K562 (cell line): ENCODE measurements around the gene CBY2. TPM values are rescaled to one million over a fixed set of nuclear protein-coding genes. Genes with fewer than 3 reads are reported as not detected.

Experiments
- ATAC-seq: fragments of 200-7000 bp; cut with Tn5 transposase; 3 replicates; pipeline ENCODE4 v1.9.1; 2020; ENCODE audit warnings: moderate library complexity
- BruUV-seq: library from RNA; stranded (reverse); fragments of 400-500 nt; replicated peaks from 2 replicates; lab custom pipeline; 2021; lab: Mats Ljungman, UMichigan
- CTCF ChIA-PET: fragments of 300-600 bp; formaldehyde crosslinking; extraction: SDS; loops from one replicate; lab custom pipeline; 2021; ENCODE audit warnings: low intra/inter-chr PET ratio; lab: Yijun Ruan, JAX
- POLR2A ChIA-PET: fragments of 300-600, 350-650 bp; sonication (Branson Sonifier 250); formaldehyde crosslinking; extraction: SDS; loops from one replicate; lab custom pipeline; 2021; ENCODE audit warnings: antibody characterized with exemption, inconsistent platforms; lab: Yijun Ruan, JAX
- DNase-seq, 4 experiments: peaks; one replicate each; pipeline versions ENCODE4 v3.0.0 to v3.0.0-alpha.2; 2011 to 2018; ENCODE audit warnings: low spot score in 3 of 4, mixed read lengths in 3 of 4; ENCODE audit errors: extremely low read depth in 1 of 4
- FAIRE-seq: peaks from 2 replicates; lab custom pipeline; 2011; peaks lifted over from hg19 to GRCh38; lab: Jason Lieb, UNC
- H2AFZ ChIP-seq: 2 replicates; pipeline ENCODE4 v1.6.0; 2011; ENCODE audit warnings: low read depth, low read length, control low read depth, inconsistent platforms
- H3K27ac ChIP-seq: fragments of 200-600 bp; 3 replicates; pipeline ENCODE4 v1.8.0; 2011; ENCODE audit warnings: low read depth, mild to moderate bottlenecking, control low read depth, inconsistent platforms, low read length, moderate library complexity, mixed read lengths; ENCODE audit errors: extremely low read depth
- H3K27me3 ChIP-seq, 2 experiments: fragments of 300-600 bp in 1 of 2; 2 replicates in 1 of 2; 3 replicates in 1 of 2; pipeline versions ENCODE4 v1.6.0 to v1.8.0; 2011; ENCODE audit warnings: inconsistent platforms in 2 of 2, low read length in 2 of 2, mild to moderate bottlenecking in 1 of 2, mixed read lengths in 1 of 2, moderate library complexity in 1 of 2; ENCODE audit not compliant: control insufficient read depth in 2 of 2, insufficient read depth in 2 of 2
- H3K36me3 ChIP-seq: fragments of 300-600 bp; 3 replicates; pipeline ENCODE4 v1.8.0; 2011; ENCODE audit warnings: mild to moderate bottlenecking, low read length, inconsistent platforms; ENCODE audit not compliant: control insufficient read depth, insufficient read depth
- H3K4me1 ChIP-seq, 2 experiments: fragments of 200-600 bp in 1 of 2; replicated peaks in 1 of 2; 2 replicates in 1 of 2; 3 replicates in 1 of 2; pipeline versions ENCODE4 v1.5.1 to v1.8.0; 2011; ENCODE audit warnings: inconsistent platforms in 2 of 2, low read length in 2 of 2, mild to moderate bottlenecking in 1 of 2, mixed read lengths in 1 of 2, moderate library complexity in 1 of 2; ENCODE audit not compliant: control insufficient read depth in 2 of 2, insufficient read depth in 2 of 2
- H3K4me2 ChIP-seq: 2 replicates; pipeline ENCODE4 v1.6.1; 2011; ENCODE audit warnings: low read length, control low read depth, inconsistent platforms, mixed read lengths; ENCODE audit not compliant: insufficient read depth
- H3K4me3 ChIP-seq: fragments of 200-600 bp; sonication (generic), shearing (Covaris generic); 2 replicates; pipeline ENCODE4 v1.5.1; 2016; ENCODE audit warnings: control low read depth, inconsistent platforms
- H3K79me2 ChIP-seq: fragments of 200-600 bp; 3 replicates; pipeline ENCODE4 v1.8.0; 2011; ENCODE audit warnings: low read length, inconsistent platforms; ENCODE audit not compliant: control insufficient read depth, insufficient read depth
- H3K9ac ChIP-seq, 2 experiments: 2 replicates each; pipeline versions ENCODE4 v1.6.0 to v1.6.1; 2011; ENCODE audit warnings: low read depth in 2 of 2, low read length in 2 of 2, control low read depth in 1 of 2, inconsistent platforms in 1 of 2, mild to moderate bottlenecking in 1 of 2, mixed read lengths in 1 of 2; ENCODE audit not compliant: insufficient read depth in 1 of 2
- H3K9me1 ChIP-seq: one replicate; pipeline ENCODE4 v1.6.0; 2011; ENCODE audit warnings: inconsistent platforms, mild to moderate bottlenecking, low read length, moderate library complexity; ENCODE audit not compliant: control insufficient read depth, insufficient read depth
- H3K9me3 ChIP-seq: replicated peaks from 2 replicates; pipeline ENCODE4 v1.5.1; 2011; ENCODE audit warnings: low read depth, low read length, inconsistent platforms; ENCODE audit not compliant: control insufficient read depth, insufficient read depth
- H4K20me1 ChIP-seq: replicated peaks from 2 replicates; pipeline ENCODE4 v1.6.1; 2011; ENCODE audit warnings: low read length, inconsistent platforms, mixed read lengths; ENCODE audit not compliant: control insufficient read depth, insufficient read depth
- BRD9 ChIP-seq: fragments of 450-650 bp; IDR thresholded peaks from 2 replicates; pipeline ENCODE4 v1.6.1; 2018; ENCODE audit warnings: low read depth; ENCODE audit not compliant: partially characterized antibody
- BRF1 ChIP-seq: IDR thresholded peaks from 3 replicates; pipeline ENCODE4 v1.6.1; 2011; ENCODE audit warnings: borderline replicate concordance, mild to moderate bottlenecking; ENCODE audit not compliant: insufficient read length; ENCODE audit errors: extremely low read depth
- CAMTA2 ChIP-seq: fragments of 250-450 bp; sonication (Bioruptor Pico); conservative IDR thresholded peaks from 2 replicates; pipeline ENCODE4 v1.5.1; 2022
- CBFA2T3 ChIP-seq: fragments of 450-650 bp; IDR thresholded peaks from 2 replicates; pipeline ENCODE4 v1.6.1; 2017
- CBX8 ChIP-seq: fragments of 200-600 bp; sonication (generic); IDR thresholded peaks from 2 replicates; pipeline ENCODE4 v1.6.1; 2012; ENCODE audit warnings: borderline replicate concordance, mixed run types, low read depth, mild to moderate bottlenecking, moderate library complexity, mixed read lengths, low read length, control low read depth, inconsistent platforms; ENCODE audit not compliant: poor library complexity, severe bottlenecking; ENCODE audit errors: extremely low read depth
- CGGBP1 ChIP-seq: fragments of 250-450 bp; sonication (Bioruptor Pico); IDR thresholded peaks from 2 replicates; pipeline ENCODE4 v1.9.0; 2021; ENCODE audit warnings: mild to moderate bottlenecking
- EP400 ChIP-seq: fragments of 450-650 bp; IDR thresholded peaks from 2 replicates; pipeline ENCODE4 v1.6.1; 2017; ENCODE audit warnings: antibody characterized with exemption, mild to moderate bottlenecking, moderate library complexity
- ESRRB ChIP-seq: fragments of 250-450 bp; sonication (Bioruptor Pico); IDR thresholded peaks from 2 replicates; pipeline ENCODE4 v1.5.0; 2020; ENCODE audit warnings: mild to moderate bottlenecking, moderate library complexity, borderline replicate concordance
- HINFP ChIP-seq: fragments of 450-650 bp; conservative IDR thresholded peaks from 2 replicates; pipeline ENCODE4 v1.6.1; 2016; ENCODE audit warnings: missing genetic modification characterization, low read depth, mild to moderate bottlenecking, control low read depth, missing compliant biosample characterization
- KLF16 ChIP-seq: IDR thresholded peaks from 2 replicates; pipeline ENCODE4 v1.6.1; 2016; ENCODE audit warnings: antibody characterized with exemption
- NFE2 ChIP-seq: IDR thresholded peaks from 2 replicates; pipeline ENCODE4 v1.6.1; 2014; ENCODE audit warnings: antibody characterized with exemption, low read depth
- PHF21A ChIP-seq: fragments of 450-650 bp; IDR thresholded peaks from 2 replicates; pipeline ENCODE4 v1.6.1; 2017; ENCODE audit warnings: low read depth, borderline replicate concordance
- POLR3A ChIP-seq: IDR thresholded peaks from 2 replicates; pipeline ENCODE4 v1.6.1; 2011; ENCODE audit warnings: borderline replicate concordance, mild to moderate bottlenecking, moderate library complexity; ENCODE audit not compliant: insufficient read length, insufficient read depth; ENCODE audit errors: extremely low read depth
- SMAD1 ChIP-seq: fragments of 150-350 bp; IDR thresholded peaks from 2 replicates; pipeline ENCODE4 v1.6.1; 2014; ENCODE audit warnings: low read length, low read depth; ENCODE audit not compliant: partially characterized antibody
- SNRNP70 ChIP-seq: fragments of 200-400 bp; formaldehyde crosslinking; optimal IDR thresholded peaks from 2 replicates; pipeline ENCODE3; 2017; ENCODE audit warnings: low read depth, low read length
- XRCC3 ChIP-seq: fragments of 450-650 bp; IDR thresholded peaks from 2 replicates; pipeline ENCODE4 v1.6.1; 2017; ENCODE audit warnings: mild to moderate bottlenecking, moderate library complexity
- ZBTB2 ChIP-seq: fragments of 450-650 bp; IDR thresholded peaks from 2 replicates; pipeline ENCODE4 v1.6.1; 2016; ENCODE audit warnings: antibody characterized with exemption
- ZNF449 ChIP-seq: fragments of 250-450 bp; sonication (Bioruptor Pico); IDR thresholded peaks from 2 replicates; pipeline ENCODE4 v1.8.0; 2022; ENCODE audit warnings: moderate library complexity, mild to moderate bottlenecking, inconsistent platforms
- ZNF778 ChIP-seq: fragments of 450-650 bp; formaldehyde crosslinking; IDR thresholded peaks from 2 replicates; pipeline ENCODE4 v1.4.0; 2020; ENCODE audit warnings: mild to moderate bottlenecking, moderate library complexity
- WGBS: fragments of 100-300 bp; shearing (Covaris generic); methylation state at CpG from one replicate; pipeline ENCODE4 v1.1.6; 2016; ENCODE audit warnings: low coverage, mixed read lengths; ENCODE audit not compliant: insufficient coverage; ENCODE audit errors: missing lambda C conversion rate; 5-methylcytosine and 5-hydroxymethylcytosine counted together
- in situ Hi-C: fragments of 300-500 bp; cut with MboI; formaldehyde crosslinking; loops from 4 replicates; pipeline ENCODE4 v1.15.0; 2018; ENCODE audit warnings: inconsistent platforms, mixed read lengths
- intact Hi-C: fragments of 100-400 bp; cut with micrococcal nuclease; formaldehyde crosslinking; loops from 2 replicates; pipeline ENCODE4 v1.14.2; 2022
- polyA plus RNA-seq, 8 experiments: library from polyadenylated mRNA; depleted of rRNA in 4 of 8; stranded (reverse) in 5 of 8; unstranded in 3 of 8; fragments of >200 nt; fragmentation: Nextera tagmentation in 2 of 8; fragmentation: Illumina TruSeq in 1 of 8; extraction: Ambion mirVana in 2 of 8; extraction: Trizol in 1 of 8; gene quantifications; 2 replicates each; pipeline versions ENCODE4 v1.2.1 to v1.2.3, GENCODE V29; 2011 to 2014; ENCODE audit warnings: inconsistent platforms in 1 of 8, missing spikeins in 1 of 8
- total RNA-seq, 7 experiments: library from RNA; depleted of rRNA in 6 of 7; stranded (reverse); fragments of >200 nt in 6 of 7; fragmentation: Illumina TruSeq in 2 of 7; extraction: Trizol in 2 of 7; gene quantifications; 2 replicates each; pipeline versions ENCODE4 v1.2.1 to v1.2.3, GENCODE V29; 2011 to 2021; ENCODE audit warnings: low replicate concordance in 1 of 7

CBY2 gene
- total and polyA plus RNA-seq, 9 of the 15 experiments (the other 6 are each of a cell fraction or from before 2014, with no cell fraction given) = 0.09 TPM; not detected in 8

GRCh38 chr13:45704211-45704739 lies 2.2 kb downstream of the CBY2 start:
- intact Hi-C loops = no loop called here
- WGBS = 0% methylated on average over 8 of the region's 9 CpGs

More at GRCh38 chr13:45704211-45704739, 2.2 kb downstream of the CBY2 start:
- ChIA-PET POLR2A (no interaction called here), CTCF (no interaction called here)
- Histone ChIP-seq H3K27me3 (peaks cover 0 to 6% of the 10 kb centered on the region in 2 experiments; a peak in 2 of 5 replicates), H3K4me3 (no peak overlapping the region), H3K4me2 (no peak overlapping the region), H3K9me3 (no peaks in the 10 kb centered on the region), H3K9ac (no peak overlapping the region), H3K4me1 (no peaks in the 10 kb centered on the region), H3K36me3 (no peaks in the 10 kb centered on the region), H3K79me2 (no peaks in the 10 kb centered on the region), H3K9me1 (no peaks in the 10 kb centered on the region), H2AFZ (no peak overlapping the region), H4K20me1 (no peaks in the 10 kb centered on the region), H3K27ac (no peak overlapping the region)
- DNase-seq (no peak), ATAC-seq (no peak), FAIRE-seq (no peak)
- TF ChIP-seq NFE2 (no peak), CAMTA2 (CRISPR knock-in tag) (no peak), CGGBP1 (no peak), KLF16 (no peak), EP400 (no peak), CBX8 (no peak), PHF21A (no peak), SNRNP70 (no peak), BRF1 (no peak), SMAD1 (no peak), ZBTB2 (no peak), HINFP (tag) (no peak), POLR3A (no peak), CBFA2T3 (no peak), ZNF778 (no peak), XRCC3 (no peak), BRD9 (no peak), ZNF449 (CRISPR knock-in tag) (no peak), ESRRB (CRISPR knock-in tag) (no peak)
- no TSS peak for BruUV-seq
- in situ Hi-C loops = loop anchor here (25.0 kb wide), 1 partner anchor 342 kb away; no protein-coding TSS in a partner anchor
